RPMI8226 (cell line): ENCODE measurements around the gene HPGD.

ENCODE experiments used
- DNase-seq: peaks from one replicate; pipeline ENCODE4 v3.0.0-alpha.2; 2015

Gene HPGD

DNA sequence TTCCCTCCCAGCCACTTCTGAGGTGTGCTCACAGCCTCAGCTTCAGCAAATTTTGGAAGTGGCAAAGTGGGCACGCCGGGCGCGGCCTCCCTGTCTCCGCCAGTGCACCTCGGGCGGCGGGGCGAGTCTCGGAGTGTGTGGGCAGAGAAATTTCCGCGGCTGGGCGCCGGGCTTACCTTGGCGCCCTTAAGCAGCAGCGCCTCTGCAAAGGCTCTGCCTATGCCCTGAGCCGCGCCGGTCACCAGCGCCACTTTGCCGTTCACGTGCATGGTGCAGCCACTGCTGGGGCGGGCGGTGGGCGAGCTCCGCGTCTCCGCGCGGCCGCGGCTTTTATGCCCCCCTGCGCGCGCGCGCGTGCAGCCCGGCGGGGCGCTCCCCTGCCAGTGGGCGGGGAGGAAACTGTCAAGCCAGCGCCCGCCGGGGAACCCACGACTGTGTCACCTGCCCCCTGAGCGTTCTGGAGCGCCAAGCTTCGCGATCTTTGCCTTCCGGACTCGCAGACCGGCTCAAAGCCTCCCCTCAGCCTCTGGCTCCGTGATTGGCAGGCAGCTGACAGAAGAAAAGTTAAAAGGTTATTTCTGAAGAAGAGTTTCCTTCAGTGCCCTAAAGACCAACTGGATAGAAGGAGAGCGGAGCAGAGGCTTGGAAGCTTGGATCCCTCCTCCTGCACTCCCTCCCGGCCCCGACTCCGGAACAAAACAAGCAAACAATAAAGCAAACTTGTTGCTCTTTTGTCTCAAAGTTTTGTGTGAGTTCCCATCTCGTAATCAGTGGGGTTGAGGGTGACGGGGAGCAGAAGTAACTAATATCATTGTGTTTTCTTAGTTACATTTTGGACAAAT lies at the start of gene HPGD:
TSS of gene HPGD (minus strand) at position 306 of the 842 bp plus-strand sequence. CDS start at position 269, 37 bp downstream.
- DNase-seq: no peak

DNA sequence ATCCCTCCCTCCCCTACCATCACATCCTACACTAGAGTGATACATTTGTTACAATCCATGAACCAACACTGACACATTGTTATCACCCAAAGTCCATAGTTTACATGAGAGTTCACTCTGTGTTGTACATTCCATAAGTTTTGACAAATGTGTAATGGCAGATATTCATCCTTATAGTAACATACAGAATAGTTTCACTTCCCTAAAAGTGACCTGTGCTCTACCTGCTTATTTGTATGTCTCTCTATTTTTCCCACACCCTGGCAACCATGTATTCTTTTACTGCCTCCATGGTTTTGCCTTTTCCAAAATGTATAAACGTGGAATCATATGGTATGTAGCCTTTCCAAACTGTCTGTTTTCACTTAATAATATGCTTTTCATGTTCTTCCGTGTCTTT lies 42.2 kb upstream of the HPGD start:
- DNase-seq: no peak

DNA sequence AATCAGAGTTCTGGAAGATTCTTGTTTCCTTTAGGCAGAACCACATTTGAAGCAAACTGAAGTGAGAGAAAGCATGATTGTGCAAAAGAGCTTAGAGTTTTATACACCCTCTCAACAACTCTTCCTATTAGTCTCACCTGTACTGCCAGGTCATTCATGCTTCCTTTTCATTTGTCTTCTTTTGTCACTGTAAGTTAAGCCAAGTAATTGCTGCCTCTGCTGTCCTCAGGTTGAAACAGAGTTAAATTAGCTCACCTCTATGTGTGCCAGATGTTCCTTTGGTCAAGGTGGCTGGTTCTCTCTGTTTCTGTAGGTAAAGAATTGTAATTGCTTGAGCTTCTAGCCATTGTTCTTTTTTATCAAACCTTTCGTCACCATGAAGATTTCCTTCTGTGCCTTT lies 41.1 kb upstream of the HPGD start:
- DNase-seq: no peak

DNA sequence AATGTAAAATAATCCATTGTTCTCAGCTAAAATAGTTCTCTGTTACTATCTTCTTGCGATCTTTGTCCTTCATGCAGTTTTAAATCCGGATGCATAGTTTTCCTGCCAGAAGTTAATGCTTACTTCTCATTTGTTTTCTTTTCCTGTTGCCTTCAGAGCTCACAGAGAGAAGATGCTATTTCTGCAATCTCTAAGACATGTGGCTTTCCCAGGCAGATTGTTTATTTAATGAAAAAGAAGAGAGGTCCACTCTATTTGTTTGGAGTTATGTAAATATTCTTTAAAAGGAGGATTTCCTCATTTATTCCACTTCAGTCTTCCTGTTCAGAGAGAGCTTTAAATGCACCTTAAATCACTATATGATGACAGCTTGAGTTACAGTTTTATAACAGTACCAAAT lies 39.3 kb upstream of the HPGD start:
- DNase-seq: no peak

DNA sequence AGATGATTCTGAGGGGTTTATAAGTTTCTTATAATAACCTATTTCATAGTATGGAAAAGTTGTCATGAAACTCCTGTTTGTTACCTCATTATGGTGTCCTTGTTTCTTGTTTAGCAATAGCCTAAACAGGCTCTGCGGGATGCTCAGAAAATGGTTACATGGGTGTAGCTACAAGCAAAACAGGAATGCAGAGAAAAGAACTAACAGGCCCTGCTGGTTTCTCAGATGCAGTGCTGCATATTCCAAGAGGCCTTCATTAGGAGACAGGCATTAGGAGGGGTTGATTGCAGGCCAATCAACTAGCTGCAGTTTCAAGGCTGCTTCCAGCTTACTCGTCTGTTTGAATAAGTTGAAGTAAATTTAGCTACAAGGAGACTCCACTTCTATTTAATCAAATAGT lies 37.6 kb upstream of the HPGD start:
- DNase-seq: no peak

DNA sequence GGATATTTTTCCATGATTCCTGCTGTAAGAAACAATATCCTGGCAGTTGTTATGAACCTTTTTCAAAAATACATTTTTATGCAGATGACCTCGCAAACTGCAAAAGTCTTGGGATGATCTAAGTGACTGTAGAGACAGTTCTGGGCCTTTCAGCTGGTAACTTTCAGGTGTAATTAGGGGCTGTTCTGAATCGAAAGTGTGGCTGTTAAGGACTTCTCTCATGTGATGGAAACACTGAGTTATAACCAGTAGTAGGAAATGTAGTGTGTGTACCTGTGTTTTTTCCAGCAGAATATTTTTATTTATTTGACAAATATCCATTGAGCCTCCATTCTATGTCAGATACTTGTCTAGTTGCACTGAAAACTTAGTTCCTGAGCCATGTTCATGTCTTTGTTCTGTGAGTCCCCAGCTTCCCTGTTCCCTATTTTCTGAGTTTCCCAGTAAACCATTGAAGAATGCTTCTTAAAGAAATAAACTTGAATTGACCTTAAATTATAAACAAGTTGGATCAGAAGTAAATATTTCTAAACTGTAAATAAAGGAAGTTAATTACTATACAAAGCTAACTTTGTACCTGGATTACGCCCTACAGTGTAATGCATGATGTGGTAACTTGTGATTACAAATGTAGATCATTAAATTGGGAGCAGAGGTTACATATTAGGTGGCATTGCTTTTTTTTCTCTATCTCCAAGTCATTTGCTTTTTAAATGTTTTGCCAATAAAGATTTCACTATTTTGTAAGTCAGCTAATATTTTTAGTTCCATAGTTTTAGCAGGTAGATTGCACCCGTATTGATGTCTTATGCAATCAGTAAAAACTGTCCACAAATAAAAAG lies 33.7 kb upstream of the HPGD start:
- no peak for DNase-seq

DNA sequence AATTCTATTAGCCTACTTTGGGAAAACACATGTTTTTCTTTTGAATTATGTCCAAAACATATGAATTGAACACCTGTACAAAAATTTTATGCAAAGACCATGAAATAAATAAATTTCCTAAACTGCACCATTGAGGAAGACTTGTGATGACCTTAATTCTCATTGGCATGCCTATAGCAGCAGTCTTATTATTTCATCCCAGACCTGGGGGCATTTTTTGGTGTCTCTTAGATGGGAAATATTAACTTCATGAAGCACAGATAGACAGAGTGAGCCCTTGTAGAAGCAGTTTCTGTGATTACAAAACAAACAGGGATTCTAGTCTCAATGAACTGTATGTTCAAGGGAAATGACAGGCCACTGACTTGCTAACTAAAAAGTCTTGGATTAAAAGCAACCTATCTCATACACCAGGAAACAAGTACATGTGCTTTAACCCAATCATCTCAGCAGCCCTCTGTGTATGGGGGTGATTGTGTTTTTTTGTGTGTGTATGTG lies 32.0 kb upstream of the HPGD start:
- DNase-seq: no peak

DNA sequence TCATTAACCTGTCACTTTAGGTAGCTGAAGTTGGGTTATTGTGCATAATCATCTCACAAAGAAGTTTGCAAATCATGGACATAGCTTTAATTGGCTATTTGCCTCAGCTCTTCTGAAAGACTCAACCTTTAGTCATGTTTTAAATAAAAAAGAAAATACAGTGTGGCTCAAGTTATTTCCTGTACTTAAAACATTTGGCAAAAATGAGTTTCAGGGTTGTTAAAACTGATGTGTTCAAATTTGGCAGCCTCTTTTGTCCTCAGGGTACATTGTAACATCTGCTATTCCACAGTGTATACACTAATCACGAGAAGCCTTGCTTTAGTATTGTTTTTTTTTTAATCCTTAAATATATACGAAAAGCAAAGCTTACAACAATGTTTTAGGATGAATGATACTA lies 31.5 kb upstream of the HPGD start:
- no peak for DNase-seq

DNA sequence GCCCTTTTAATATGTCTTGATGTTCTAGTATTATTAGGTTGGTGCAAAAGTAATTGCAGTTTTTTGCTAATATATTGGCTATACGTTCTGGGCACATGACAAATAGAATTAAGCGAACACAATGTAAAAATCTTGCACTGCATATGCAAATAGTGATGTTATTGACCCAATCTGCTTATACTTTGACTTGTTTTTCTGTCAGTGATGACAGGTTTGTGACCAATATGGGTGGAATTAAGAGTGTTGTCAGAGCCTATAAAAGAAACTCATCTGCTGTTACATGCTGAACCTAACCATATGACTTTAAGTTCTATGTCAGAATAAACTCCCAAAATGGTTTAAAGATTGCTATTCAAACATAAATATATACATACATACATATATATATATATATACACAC lies 30.7 kb upstream of the HPGD start:
- DNase-seq: no peak

DNA sequence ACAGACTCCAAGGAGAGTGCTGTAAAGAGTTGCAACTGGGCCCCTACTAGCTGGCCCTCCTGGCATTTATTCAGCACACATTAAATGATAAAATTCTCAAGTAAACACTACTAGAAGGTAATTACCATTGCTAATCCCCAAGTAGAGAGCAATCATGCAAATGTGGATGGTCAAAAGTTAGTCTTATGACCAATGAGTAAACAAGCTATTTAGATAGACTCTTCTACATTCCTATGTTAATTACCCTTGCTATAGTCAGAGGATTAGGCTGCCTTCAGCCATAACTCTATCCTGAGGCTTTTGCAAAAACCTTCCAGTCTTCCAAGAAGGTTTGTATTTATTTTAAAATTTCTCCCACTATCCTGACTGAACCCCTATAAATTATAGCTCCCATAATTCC lies 28.3 kb upstream of the HPGD start:
- no peak for DNase-seq

DNA sequence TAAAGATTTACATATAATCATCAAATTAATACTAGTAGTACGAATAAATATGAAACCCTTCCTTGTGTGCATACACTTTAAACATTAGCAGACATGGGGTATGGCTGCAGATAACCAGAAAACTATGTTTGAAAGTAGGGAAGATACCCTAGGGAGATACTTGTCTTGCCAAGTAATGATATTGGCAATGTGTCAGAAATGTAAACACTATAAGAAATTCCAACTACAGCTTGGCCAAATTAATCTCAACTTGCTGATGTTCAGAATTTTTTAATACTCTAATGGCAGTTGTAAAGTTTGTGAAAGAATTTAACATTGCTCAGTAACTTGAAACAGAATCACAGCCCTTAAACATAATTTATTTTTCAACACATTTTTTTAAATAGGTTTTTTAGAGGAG lies 27.4 kb upstream of the HPGD start:
- no peak for DNase-seq

DNA sequence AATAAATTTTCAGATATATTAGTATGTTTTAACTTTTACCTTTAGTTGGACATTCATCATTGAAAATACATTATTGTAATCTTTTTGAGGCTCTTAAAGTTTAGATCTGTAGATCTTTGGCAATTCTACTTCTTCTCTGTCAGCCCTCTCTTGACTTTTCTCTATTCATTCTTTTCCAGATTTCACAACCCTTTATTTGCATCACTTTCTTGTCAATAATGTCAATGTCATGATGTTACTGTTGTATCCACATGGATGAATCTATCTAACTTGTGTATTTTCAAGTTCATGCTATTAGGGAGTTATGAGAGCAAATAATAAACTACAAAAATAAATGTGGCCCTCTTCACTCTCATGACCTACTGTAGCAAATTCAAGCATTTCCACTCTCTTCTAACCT lies 23.0 kb upstream of the HPGD start:
- DNase-seq: no peak

DNA sequence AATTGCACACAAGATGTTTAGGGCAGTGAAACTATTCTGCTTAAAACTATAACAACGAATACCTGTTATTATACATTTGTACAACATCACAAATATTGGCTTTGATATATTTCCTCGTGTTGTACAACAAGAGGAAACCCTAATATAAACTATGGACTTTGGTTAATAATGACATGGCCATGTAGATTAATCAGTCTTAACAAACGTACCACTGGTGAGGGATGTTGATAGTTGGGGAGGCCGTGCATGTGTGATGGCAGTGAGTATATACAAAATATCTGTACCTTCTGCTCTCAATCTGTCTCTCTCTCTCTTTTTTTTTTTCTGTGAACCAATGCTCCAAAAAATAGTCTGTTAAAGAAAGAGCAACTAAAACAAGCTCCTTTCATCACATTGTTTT lies 22.2 kb upstream of the HPGD start:
- DNase-seq: no peak

DNA sequence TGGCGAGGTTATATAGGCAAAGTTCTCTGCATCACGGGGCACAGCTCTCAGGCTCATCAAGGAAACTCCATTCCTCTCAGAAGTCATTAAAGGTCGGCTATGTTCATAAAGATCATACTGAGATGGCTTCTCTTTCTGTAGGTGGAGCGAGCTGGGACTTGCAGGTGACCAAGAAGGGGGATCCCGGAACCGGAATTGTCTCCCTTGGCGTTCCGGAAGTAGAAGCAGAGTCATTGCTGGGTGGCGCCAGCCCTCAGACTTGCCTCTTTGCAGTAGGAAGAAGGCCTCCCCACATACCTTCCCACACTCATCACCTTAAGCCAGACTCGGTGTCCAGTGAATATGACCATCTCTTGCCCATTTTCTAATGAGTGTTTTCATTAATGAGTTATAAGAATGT lies 17.9 kb upstream of the HPGD start:
- DNase-seq: no peak

DNA sequence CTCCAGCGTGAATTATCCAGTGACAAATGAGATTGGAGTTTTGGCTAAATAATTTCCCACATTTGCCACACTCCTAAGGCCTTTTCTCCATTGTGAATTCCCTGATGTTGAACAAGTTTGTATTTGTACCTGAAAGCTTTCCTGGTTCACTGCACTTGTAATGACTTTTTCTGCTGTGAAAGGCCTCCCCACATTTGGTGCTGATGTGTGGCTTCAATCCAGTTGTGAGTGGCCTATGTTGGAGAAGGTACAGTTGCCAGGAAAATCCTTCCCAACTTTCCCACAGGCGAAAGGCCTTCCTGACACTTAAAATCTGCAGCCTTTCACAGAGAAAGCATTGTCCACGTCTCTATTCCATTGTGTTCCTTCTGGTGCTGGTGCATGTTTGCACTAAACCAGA lies 17.3 kb upstream of the HPGD start:
- no peak for DNase-seq

DNA sequence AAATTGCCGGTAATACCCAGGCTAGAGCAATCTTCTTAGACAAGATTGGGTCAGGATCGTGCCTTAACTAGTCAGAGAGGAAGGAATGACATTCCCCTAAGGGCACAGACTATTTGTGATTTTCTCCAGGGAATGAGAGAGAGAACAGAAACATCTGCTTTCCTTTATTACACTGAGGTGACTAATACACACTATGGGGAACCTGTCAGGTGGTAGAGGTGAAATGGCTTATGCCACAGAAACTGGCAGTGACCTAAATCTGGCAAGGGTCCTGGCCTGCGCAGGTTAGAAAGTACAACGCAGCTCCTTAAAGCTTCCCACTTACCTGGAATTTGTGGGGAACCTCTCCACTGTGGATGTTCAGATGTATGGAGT lies 16.6 kb upstream of the HPGD start:
- DNase-seq: no peak

DNA sequence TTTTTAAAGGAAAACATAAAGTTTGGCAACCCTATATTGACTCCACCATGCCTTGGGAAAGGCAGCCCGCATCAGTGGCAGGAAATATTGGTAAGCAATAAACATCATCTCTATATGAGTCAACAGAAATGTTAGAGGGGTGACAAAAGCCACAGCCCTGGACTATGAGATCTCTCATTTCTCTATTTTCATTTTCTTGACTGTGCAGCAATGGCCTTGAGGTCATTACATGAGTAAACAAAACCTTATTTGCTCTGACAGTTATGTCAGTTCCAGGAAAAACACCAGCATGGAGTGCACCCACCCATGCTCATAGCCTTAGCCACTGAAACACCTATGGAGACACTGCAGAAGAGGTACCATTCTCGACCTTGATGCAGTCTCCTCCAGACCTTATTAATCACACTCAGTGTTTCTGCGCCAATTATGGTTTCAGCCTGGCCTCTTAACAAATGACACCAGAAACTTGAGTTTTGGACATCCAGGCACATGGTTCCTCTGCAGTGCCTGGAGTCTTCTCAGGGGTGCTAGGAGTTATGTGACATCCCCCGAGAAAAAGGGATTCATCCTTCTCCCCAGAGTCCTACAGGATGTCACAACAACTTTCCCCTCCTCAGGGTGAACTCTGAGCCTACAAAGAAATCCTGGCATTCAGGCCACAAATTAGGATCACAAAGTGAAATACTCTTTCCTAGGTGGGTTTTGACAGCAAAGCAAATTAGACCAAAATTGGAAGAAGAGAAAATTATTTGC lies 16.0 kb upstream of the HPGD start:
- no peak for DNase-seq

DNA sequence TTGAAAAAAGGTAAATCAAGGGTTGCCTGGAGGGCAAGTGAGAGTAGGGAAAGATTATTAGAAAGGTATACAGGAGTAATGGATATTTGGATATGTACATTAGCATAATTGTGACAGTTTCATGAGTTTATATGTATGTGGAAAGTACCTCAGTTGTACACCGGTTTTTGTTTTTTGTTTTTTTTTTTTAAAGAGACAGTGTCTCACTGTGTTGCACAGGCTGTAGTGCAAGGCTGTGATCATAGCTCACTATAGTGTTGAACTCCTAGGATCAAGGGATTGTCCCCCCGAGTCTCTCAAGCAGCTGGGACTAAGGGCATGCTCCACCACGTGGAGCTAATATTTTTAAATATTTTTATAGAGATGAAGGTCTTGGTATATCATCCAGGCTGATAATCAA lies 15.3 kb upstream of the HPGD start:
- no peak for DNase-seq

DNA sequence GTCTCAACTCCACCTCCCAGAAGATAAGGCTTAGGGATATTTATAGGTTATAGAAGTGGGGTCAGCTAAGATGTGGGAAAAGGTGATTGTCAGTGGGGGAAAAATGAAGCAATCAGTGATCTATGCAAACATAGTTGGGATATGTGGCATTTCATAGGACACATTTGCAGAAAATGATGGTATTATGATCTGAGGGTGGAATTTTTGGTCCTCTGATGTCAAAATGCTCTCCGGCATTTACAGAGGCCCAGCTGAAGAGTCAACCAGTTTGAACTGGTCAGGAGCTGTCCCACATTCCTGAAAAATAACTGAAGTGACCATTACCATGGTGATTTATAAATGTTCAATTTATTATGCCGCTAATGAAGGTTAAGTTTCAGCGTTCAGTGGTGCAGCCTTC lies 12.2 kb upstream of the HPGD start:
- no peak for DNase-seq

DNA sequence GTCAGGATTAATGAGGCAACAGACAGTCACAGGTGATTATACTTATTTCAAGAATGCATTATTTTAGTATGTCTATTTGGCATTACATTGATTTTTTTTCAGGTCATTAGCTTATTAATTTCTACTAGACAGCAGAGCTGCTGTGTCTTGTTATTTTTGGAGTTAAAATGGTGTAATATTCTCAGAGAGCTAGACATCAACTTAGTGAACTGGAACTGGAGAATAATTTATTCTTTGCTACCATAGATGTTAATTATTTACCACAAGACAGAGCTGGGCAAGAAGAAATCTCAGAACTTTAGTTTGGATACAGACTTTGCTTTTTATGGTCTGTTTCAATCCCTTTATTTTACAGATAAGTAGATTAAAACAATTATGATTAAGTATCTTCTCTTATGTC lies 10.2 kb upstream of the HPGD start:
- DNase-seq: no peak

DNA sequence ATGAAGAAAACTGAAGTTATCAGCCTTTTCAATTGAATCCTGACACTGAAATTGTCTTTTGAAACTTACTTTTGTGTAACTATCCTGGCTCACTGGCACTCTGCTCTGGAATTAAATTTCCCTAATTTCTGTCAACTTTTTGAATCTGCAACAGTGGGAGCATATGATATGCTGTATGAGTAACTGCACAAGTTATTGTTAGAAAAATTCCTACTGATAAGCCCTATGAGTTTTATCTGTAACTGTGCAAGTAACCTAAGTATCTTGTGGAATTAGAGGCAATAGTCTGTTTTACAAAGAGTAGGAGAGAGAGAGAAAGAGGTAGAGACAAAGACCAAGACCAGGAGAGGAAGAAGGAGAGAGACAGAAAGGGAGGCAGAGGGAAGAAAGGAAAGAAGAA lies 9.2 kb upstream of the HPGD start:
- no peak for DNase-seq

DNA sequence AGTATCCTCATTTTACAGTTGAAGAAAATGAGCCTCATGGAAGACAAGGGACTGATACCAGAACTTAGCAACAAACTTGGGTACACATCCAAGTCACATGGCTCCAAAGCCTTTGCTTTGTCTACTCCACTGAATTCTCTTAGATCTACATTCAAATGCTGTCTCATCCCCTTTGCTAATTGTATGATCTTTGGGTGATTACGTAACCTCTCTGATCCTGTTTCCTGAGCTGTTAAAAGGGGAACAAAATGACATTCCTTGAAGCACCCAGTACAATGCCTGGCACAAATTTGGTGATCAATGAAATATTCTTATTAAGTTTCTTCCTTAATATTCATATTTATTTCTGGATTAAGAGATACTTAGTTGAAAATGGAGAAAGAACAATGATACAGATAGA lies 5.9 kb upstream of the HPGD start:
- no peak for DNase-seq

DNA sequence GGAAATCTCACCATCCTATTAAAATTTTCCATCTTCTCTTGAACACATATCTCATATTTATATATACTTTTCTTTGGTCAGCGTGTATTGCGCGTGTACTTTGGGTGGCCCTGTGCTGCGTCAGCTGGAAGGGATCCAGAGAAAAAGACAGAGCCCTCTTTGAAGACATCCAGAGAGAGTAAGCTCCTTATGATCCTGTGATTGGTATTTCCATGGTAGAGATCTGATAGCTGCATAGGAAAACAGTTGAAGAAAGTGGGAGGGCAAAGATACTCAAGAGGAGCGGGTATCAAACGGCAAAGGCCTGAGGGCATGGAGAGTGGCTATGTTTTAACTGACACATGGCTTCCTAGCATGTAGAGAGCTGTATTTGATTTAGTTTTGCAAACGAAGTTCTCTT lies 4.4 kb upstream of the HPGD start:
- DNase-seq: no peak

DNA sequence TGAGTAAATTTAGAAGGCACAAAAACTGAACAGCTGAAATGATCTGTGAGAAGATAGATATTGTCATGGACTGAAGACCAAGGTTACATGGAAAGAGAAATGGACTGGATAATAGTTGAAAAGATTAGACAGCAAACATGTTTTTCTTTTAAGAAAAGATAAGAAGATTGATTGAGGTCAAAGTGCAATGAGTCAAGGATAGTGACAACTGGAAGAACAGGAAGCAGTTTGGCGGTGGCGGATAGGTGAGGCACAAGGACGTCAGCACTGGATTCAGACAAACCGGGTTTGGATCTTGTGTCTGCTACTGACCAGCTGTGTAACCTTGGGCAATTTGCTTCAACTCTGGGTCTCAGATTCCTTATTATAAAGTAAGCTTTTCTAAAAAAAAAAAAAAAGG lies 2.0 kb upstream of the HPGD start:
- no peak for DNase-seq
